MCF 10A (cell line): ENCODE results near the gene MFAP4. TPM values are rescaled to one million over a fixed set of nuclear protein-coding genes. Genes with fewer than 3 reads are reported as not detected.

Source experiments
- BruUV-seq: library from RNA; stranded (reverse); fragments of 400-500 nt; replicated peaks from 2 replicates; lab custom pipeline; 2021; lab: Mats Ljungman, UMichigan
- CTCF ChIA-PET: fragments of 300-600 bp; sonication (Branson Sonifier 250); formaldehyde crosslinking; extraction: SDS; loops from one replicate; lab custom pipeline; 2021; ENCODE audit warnings: antibody characterized with exemption, inconsistent platforms; lab: Yijun Ruan, JAX
- POLR2A ChIA-PET: fragments of 300-600, 350-650 bp; sonication (Branson Sonifier 250); formaldehyde crosslinking; extraction: SDS; loops from one replicate; lab custom pipeline; 2020; ENCODE audit warnings: antibody characterized with exemption, inconsistent platforms; lab: Yijun Ruan, JAX
- DNase-seq: peaks from one replicate; pipeline ENCODE4 v3.0.0-alpha.2; 2018; ENCODE audit not compliant: unreplicated experiment
- H3K27ac Mint-ChIP-seq: one replicate; pipeline ENCODE4 v1.8.0; 2022; ENCODE audit warnings: mild to moderate bottlenecking, low read depth, mixed read lengths; ENCODE audit not compliant: unreplicated experiment
- H3K27me3 Mint-ChIP-seq: one replicate; pipeline ENCODE4 v1.8.0; 2022; ENCODE audit warnings: mixed read lengths; ENCODE audit not compliant: insufficient read depth, unreplicated experiment
- H3K36me3 Mint-ChIP-seq: one replicate; pipeline ENCODE4 v1.8.0; 2022; ENCODE audit warnings: mild to moderate bottlenecking, moderate library complexity, mixed read lengths; ENCODE audit not compliant: insufficient read depth, unreplicated experiment
- H3K4me1 Mint-ChIP-seq: one replicate; pipeline ENCODE4 v1.8.0; 2022; ENCODE audit warnings: mixed read lengths; ENCODE audit not compliant: insufficient read depth, unreplicated experiment
- H3K4me3 Mint-ChIP-seq: one replicate; pipeline ENCODE4 v1.8.0; 2022; ENCODE audit warnings: mild to moderate bottlenecking, moderate library complexity, mixed read lengths; ENCODE audit not compliant: unreplicated experiment
- H3K9me3 Mint-ChIP-seq: one replicate; pipeline ENCODE4 v1.8.0; 2022; ENCODE audit warnings: mixed read lengths; ENCODE audit not compliant: unreplicated experiment
- intact Hi-C: fragments of 100-400 bp; cut with micrococcal nuclease; formaldehyde crosslinking; loops from 2 replicates; pipeline ENCODE4 v1.14.1; 2022
- total RNA-seq: library from RNA; stranded (reverse); gene quantifications from 2 replicates; pipeline ENCODE4 v1.2.3, GENCODE V29; 2022
- TF ChIP-seq, protein P1 (sequence below): fragments of 200-600 bp; IDR thresholded peaks from one replicate; pipeline ENCODE4 v1.8.0; 2022; ENCODE audit warnings: antibody characterized with exemption, mild to moderate bottlenecking; ENCODE audit not compliant: unreplicated experiment

Gene MFAP4
- total RNA-seq, 1 experiment from 2014 or later, result not detected

DNA sequence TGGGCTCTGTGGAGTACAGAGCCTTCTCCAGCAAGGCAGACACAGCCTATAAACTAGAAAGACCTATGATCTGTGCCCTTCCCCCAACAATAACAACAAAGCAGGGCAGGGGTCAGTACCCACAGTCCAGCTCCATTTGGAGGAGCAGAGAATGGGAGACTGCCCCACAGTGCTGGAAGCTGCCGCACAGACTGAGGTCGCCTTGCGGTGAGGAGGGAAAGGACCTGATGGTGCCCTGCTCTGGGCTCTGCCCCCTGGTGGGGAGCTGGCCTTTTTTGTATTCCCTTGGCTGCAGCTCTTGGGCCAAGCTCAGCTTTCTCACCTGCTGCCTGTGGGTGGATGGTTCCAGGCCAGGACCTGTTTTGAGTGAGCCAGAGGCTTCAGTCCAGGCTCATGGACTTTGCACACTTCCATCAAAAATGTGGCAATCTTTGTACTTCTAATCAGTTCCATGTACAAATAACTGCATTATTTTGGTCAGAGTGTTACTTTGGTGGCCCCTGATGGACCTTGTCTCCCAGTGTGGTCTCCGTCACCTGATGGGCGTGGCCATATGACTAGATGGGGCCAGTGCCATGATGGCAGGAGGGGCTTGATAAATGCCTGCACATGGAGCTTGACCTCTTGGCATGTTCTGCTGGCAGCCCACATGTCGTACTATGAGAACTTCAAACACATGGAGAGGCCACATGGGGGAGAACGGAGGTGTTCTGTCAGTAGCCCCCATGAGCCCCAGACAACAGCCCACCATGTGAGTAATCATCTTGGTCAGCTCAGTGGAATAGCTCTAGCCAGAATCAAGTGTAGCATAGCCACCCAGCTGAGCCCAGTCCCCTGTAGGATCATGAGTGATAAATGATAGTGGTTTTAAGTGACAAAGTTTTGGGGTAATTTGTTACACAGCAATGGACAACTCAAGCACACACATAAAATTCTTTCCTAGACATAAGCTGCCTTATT lies 48.7 kb downstream of the MFAP4 start:
- peak; percentile 52 for DNase-seq
- Mint-ChIP-seq H3K27me3 (no peaks in the 10 kb centered on the region), H3K27ac (no peak overlapping the region), H3K4me3 (no peak overlapping the region), H3K9me3 (no peaks in the 10 kb centered on the region), H3K36me3 (peaks cover 12% of the 10 kb centered on the region), H3K4me1 (peaks cover 10% of the 10 kb centered on the region)
- BruUV-seq, result no TSS peak
- POLR2A ChIA-PET, result interaction anchor here (0.5 to 1.1 kb wide), 4 partner anchors 9 to 97 kb away, joined by 3 to 6 read pairs (median 3); partner anchors contain the start of gene MAPK7
- CTCF ChIA-PET, result interaction anchor here (0.6 to 1.1 kb wide), 4 partner anchors 8 to 707 kb away, joined by 3 read pairs; partner anchors contain the start of gene B9D1
- intact Hi-C loops, result no loop called here
- TF ChIP-seq, protein P1, sequence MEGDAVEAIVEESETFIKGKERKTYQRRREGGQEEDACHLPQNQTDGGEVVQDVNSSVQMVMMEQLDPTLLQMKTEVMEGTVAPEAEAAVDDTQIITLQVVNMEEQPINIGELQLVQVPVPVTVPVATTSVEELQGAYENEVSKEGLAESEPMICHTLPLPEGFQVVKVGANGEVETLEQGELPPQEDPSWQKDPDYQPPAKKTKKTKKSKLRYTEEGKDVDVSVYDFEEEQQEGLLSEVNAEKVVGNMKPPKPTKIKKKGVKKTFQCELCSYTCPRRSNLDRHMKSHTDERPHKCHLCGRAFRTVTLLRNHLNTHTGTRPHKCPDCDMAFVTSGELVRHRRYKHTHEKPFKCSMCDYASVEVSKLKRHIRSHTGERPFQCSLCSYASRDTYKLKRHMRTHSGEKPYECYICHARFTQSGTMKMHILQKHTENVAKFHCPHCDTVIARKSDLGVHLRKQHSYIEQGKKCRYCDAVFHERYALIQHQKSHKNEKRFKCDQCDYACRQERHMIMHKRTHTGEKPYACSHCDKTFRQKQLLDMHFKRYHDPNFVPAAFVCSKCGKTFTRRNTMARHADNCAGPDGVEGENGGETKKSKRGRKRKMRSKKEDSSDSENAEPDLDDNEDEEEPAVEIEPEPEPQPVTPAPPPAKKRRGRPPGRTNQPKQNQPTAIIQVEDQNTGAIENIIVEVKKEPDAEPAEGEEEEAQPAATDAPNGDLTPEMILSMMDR, result peak; percentile 43

GRCh38 chr17:19337712-19338023 lies 49.3 kb downstream of the MFAP4 start:
- ChIA-PET POLR2A (interaction anchor here (0.5 kb wide), 1 partner anchor 11 kb away, joined by 3 read pairs; no protein-coding TSS in a partner anchor), CTCF (no interaction called here)
- peaks cover 12% of the 10 kb centered on the region for H3K4me1 Mint-ChIP-seq
- intact Hi-C loops, result no loop called here
- no peak for DNase-seq
- TF ChIP-seq, protein P1, result no peak
- no peak overlapping the region for H3K27ac Mint-ChIP-seq
- no peaks in the 10 kb centered on the region for H3K27me3 Mint-ChIP-seq
- H3K36me3 Mint-ChIP-seq, result peaks cover 10% of the 10 kb centered on the region
- no TSS peak for BruUV-seq
- H3K9me3 Mint-ChIP-seq, result no peaks in the 10 kb centered on the region
- no peak overlapping the region for H3K4me3 Mint-ChIP-seq

DNA sequence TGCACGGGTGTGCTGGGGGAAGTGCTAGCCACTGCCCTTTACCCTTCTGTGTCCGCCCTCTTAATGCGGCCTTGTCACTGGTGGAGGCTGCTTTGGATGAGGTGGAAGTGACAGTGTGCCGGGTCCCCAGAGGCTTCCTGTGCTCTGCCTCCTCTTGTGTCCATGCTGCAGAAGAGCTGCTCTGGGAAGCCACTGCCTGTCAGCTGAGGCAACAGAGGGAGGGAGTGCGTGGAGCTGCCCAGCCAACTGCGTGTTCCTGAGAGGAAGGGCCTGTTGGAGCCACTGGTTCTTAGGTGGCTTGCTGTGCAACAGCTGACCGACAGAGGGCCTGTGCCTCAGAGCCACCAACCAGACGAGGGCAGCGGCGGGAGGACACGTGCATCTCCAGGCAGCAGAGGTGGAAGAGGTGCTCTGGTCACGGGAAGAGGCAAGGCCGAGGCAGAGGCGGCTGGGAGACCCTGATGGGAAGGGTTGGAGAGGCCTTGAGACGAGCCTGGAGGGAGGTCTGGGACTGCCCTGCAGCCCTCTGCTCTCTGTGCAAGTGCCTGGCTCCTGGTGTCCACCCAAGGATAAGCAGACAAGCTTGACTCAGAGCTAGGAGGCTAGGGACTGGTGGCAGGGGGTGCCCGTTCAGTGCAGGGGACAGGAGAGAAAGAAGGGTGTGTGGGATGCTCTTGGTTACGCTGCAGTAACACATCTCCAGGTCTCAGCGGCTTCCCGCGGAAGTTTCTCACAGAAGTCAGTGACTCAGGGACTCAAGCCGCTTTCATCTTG lies 49.9 kb downstream of the MFAP4 start:
- ChIA-PET POLR2A (interaction anchor here (0.5 kb wide), 1 partner anchor 12 kb away, joined by 3 read pairs; no protein-coding TSS in a partner anchor), CTCF (interaction anchor here (0.5 kb wide), 1 partner anchor 720 kb away, joined by 3 read pairs; no protein-coding TSS in a partner anchor)
- H3K27ac Mint-ChIP-seq, result no peak overlapping the region
- no peak for DNase-seq
- no peaks in the 10 kb centered on the region for H3K27me3 Mint-ChIP-seq
- H3K4me3 Mint-ChIP-seq, result no peak overlapping the region
- H3K36me3 Mint-ChIP-seq, result peaks cover 12% of the 10 kb centered on the region
- TF ChIP-seq, protein P1, result no peak
- BruUV-seq, result no TSS peak
- H3K4me1 Mint-ChIP-seq, result peaks cover 16% of the 10 kb centered on the region
- intact Hi-C loops, result no loop called here
- H3K9me3 Mint-ChIP-seq, result no peaks in the 10 kb centered on the region
